ENCODE measurements around the gene EFHD2.

GRCh38 chr1:15362737-15363128 lies 47.0 kb upstream of the EFHD2 start:
- TF ChIP-seq, protein P1, sequence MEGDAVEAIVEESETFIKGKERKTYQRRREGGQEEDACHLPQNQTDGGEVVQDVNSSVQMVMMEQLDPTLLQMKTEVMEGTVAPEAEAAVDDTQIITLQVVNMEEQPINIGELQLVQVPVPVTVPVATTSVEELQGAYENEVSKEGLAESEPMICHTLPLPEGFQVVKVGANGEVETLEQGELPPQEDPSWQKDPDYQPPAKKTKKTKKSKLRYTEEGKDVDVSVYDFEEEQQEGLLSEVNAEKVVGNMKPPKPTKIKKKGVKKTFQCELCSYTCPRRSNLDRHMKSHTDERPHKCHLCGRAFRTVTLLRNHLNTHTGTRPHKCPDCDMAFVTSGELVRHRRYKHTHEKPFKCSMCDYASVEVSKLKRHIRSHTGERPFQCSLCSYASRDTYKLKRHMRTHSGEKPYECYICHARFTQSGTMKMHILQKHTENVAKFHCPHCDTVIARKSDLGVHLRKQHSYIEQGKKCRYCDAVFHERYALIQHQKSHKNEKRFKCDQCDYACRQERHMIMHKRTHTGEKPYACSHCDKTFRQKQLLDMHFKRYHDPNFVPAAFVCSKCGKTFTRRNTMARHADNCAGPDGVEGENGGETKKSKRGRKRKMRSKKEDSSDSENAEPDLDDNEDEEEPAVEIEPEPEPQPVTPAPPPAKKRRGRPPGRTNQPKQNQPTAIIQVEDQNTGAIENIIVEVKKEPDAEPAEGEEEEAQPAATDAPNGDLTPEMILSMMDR (IDR thresholded peaks at IDR 0.05), result no peak
- no peak for TF ChIP-seq POLR2A (IDR thresholded peaks at IDR 0.05)

Measured in body of pancreas (tissue), 4 donors.